B cell (primary cell): ENCODE data around the gene CCBE1. TPM values are rescaled to one million over a fixed set of nuclear protein-coding genes. Genes with fewer than 3 reads are reported as not detected.

Source experiments
- ATAC-seq: fragments of 200-7000 bp; cut with Tn5 transposase; one replicate; pipeline ENCODE4 v1.10.0; 2021; ENCODE audit warnings: low read depth, mild to moderate bottlenecking, moderate number of reproducible peaks, moderate library complexity
- CTCF ChIA-PET: fragments of 350-600 bp; sonication (Branson Sonifier 250); formaldehyde crosslinking; loops from one replicate; lab custom pipeline; 2021; ENCODE audit warnings: antibody characterized with exemption, inconsistent platforms; lab: Charles Lee
- POLR2A ChIA-PET: fragments of 350-600 bp; sonication (Branson Sonifier 250); formaldehyde crosslinking; loops from one replicate; lab custom pipeline; 2021; ENCODE audit warnings: antibody characterized with exemption; lab: Charles Lee
- DNase-seq: peaks from one replicate; pipeline ENCODE4 v3.0.0; 2013
- H2AFZ ChIP-seq: 2 replicates; pipeline ENCODE4 v1.6.1; 2012; ENCODE audit warnings: mild to moderate bottlenecking, low read depth, low read length; ENCODE audit not compliant: insufficient read depth, poor library complexity, severe bottlenecking
- H3K27ac ChIP-seq, 2 donors: 1 replicate in 1 of 2; 2 replicates in 1 of 2; pipeline ENCODE4 v1.5.1; 2012 to 2013; ENCODE audit warnings: low read length in 2 of 2, mild to moderate bottlenecking in 2 of 2, moderate library complexity in 1 of 2
- H3K27me3 ChIP-seq, 4 experiments: fragments of 200-600 bp in 1 of 4; sonication (generic) in 1 of 4; replicated peaks in 1 of 4; 1 replicate in 2 of 4; 2 replicates in 2 of 4; pipeline versions ENCODE4 v1.6.1 to v1.7.0; 2013 to 2016; ENCODE audit warnings: low read length in 3 of 4, mild to moderate bottlenecking in 2 of 4, mixed read lengths in 1 of 4, moderate library complexity in 1 of 4; ENCODE audit not compliant: insufficient read depth in 4 of 4, control insufficient read depth in 3 of 4; ENCODE audit errors: control extremely low read depth in 1 of 4
- H3K36me3 ChIP-seq, 2 experiments: replicated peaks in 1 of 2; 1 replicate in 1 of 2; 2 replicates in 1 of 2; pipeline versions ENCODE4 v1.6.1 to v1.7.1; 2013; ENCODE audit warnings: low read length in 1 of 2; ENCODE audit not compliant: insufficient read depth in 2 of 2, control insufficient read depth in 1 of 2; ENCODE audit errors: control extremely low read depth in 1 of 2, extremely low read depth in 1 of 2
- H3K4me1 ChIP-seq, 2 donors: fragments of 200-600 bp in 1 of 2; sonication (generic) in 1 of 2; 1 replicate in 1 of 2; 2 replicates in 1 of 2; pipeline versions ENCODE4 v1.5.1 to v1.6.1; 2013 to 2017; ENCODE audit warnings: low read length in 2 of 2; ENCODE audit not compliant: control insufficient read depth in 2 of 2, insufficient read depth in 2 of 2
- H3K4me2 ChIP-seq: replicated peaks from 2 replicates; pipeline ENCODE3; 2012; ENCODE audit warnings: mild to moderate bottlenecking, low read depth, low read length; ENCODE audit not compliant: poor library complexity, severe bottlenecking
- H3K4me3 ChIP-seq, 5 experiments: fragments of 200-600 bp in 1 of 5; sonication (generic) in 1 of 5; 1 replicate in 3 of 5; 2 replicates in 2 of 5; pipeline versions ENCODE4 v1.5.1 to v1.7.0; 2011 to 2016; ENCODE audit warnings: low read length in 4 of 5, mild to moderate bottlenecking in 4 of 5, low read depth in 2 of 5, control low read depth in 1 of 5, moderate library complexity in 1 of 5; ENCODE audit not compliant: insufficient read depth in 1 of 5; ENCODE audit errors: control extremely low read depth in 1 of 5, extremely low read depth in 1 of 5
- H3K79me2 ChIP-seq: fragments of 200-600 bp; sonication (generic); one replicate; pipeline ENCODE4 v1.6.0; 2016; ENCODE audit warnings: low read length; ENCODE audit not compliant: control insufficient read depth, insufficient read depth
- H3K9ac ChIP-seq: fragments of 200-600 bp; sonication (generic); 2 replicates; pipeline ENCODE4 v1.6.1; 2017; ENCODE audit warnings: mild to moderate bottlenecking, low read length, moderate library complexity
- H3K9me3 ChIP-seq, 3 donors: one replicate each; pipeline versions ENCODE4 v1.6.1 to v1.7.1; 2013; ENCODE audit warnings: low read length in 2 of 3; ENCODE audit not compliant: control insufficient read depth in 2 of 3, insufficient read depth in 1 of 3; ENCODE audit errors: control extremely low read depth in 1 of 3
- H4K20me1 ChIP-seq: 2 replicates; pipeline ENCODE4 v1.6.0; 2012; ENCODE audit warnings: mild to moderate bottlenecking, low read length; ENCODE audit not compliant: insufficient read depth, control insufficient read depth, poor library complexity, severe bottlenecking
- H3K27ac Mint-ChIP-seq: one replicate; pipeline ENCODE4 v1.8.0; 2021; ENCODE audit warnings: mixed read lengths
- H3K27me3 Mint-ChIP-seq: one replicate; pipeline ENCODE4 v1.8.0; 2021; ENCODE audit warnings: mixed read lengths
- H3K4me1 Mint-ChIP-seq: one replicate; pipeline ENCODE4 v1.8.0; 2021; ENCODE audit warnings: mixed read lengths
- H3K4me3 Mint-ChIP-seq: one replicate; pipeline ENCODE4 v1.8.0; 2021; ENCODE audit warnings: mixed read lengths
- H3K9me3 Mint-ChIP-seq: one replicate; pipeline ENCODE4 v1.8.0; 2022; ENCODE audit warnings: mixed read lengths; ENCODE audit not compliant: insufficient read depth
- CTCF ChIP-seq: fragments of 200-600 bp; IDR thresholded peaks from one replicate; pipeline ENCODE4 v1.8.0; 2022; ENCODE audit warnings: antibody characterized with exemption, mild to moderate bottlenecking
- EZH2 ChIP-seq: IDR thresholded peaks from 2 replicates; pipeline ENCODE4 v1.6.1; 2012; ENCODE audit warnings: borderline replicate concordance, low read depth, mild to moderate bottlenecking, moderate library complexity, low read length; ENCODE audit not compliant: insufficient read depth, poor library complexity, severe bottlenecking
- WGBS: methylation state at CpG from one replicate; pipeline ENCODE4 v1.1.5; 2013; ENCODE audit warnings: missing lambda C conversion rate; ENCODE audit not compliant: insufficient coverage; 5-methylcytosine and 5-hydroxymethylcytosine counted together
- intact Hi-C: fragments of 100-400 bp; cut with micrococcal nuclease; formaldehyde crosslinking; loops from one replicate; pipeline ENCODE4 v1.10.0; 2022
- polyA plus RNA-seq: library from polyadenylated mRNA; depleted of rRNA; stranded (reverse); fragments of >200 nt; gene quantifications from 2 replicates; pipeline ENCODE4 v1.2.3, GENCODE V29; 2012
- total RNA-seq, 2 donors: library from RNA; stranded (reverse); fragments of 120-200 nt in 1 of 2; gene quantifications; 1 replicate in 1 of 2; 2 replicates in 1 of 2; pipeline versions ENCODE4 v1.2.3 to v1.2.4, GENCODE V29; 2013 to 2022

CCBE1 gene
- total and polyA plus RNA-seq, 2 donors (not counting 1 experiment from before 2014, with no cell fraction given) = not detected

DNA sequence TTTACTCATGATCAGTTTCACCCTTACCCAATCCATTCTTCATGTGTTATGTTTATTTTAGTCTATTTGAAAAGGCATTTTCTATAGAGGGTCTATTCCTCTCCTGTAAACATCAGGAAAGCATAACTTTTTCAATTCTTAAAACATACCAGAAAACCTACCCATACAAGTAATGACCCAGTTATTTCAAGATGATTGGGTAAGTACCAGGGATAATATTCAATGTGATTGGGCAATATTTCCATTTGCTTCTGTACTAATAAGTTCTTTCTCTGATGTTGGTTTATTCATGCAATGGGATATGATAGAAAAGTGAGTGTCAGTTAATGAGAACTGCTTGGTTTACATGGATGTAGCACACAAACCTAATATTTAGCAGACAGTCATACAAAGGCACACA is 87.6 kb downstream of the CCBE1 start:
- Histone ChIP-seq H3K9me3 (no peaks in the 10 kb centered on the region), H3K27me3 (no peaks in the 10 kb centered on the region), H2AFZ (no peak overlapping the region), H3K4me2 (no peak overlapping the region), H3K4me3 (no peak overlapping the region), H3K4me1 (no peaks in the 10 kb centered on the region), H3K9ac (no peak overlapping the region), H4K20me1 (no peaks in the 10 kb centered on the region), H3K27ac (no peak overlapping the region), H3K36me3 (no peaks in the 10 kb centered on the region), H3K79me2 (no peaks in the 10 kb centered on the region)
- H3K4me3 Mint-ChIP-seq = no peak overlapping the region
- no peaks in the 10 kb centered on the region for H3K9me3 Mint-ChIP-seq
- DNase-seq (no peak), ATAC-seq (no peak)
- no peak overlapping the region for H3K27ac Mint-ChIP-seq
- ChIA-PET CTCF (no interaction called here), POLR2A (no interaction called here)
- no peaks in the 10 kb centered on the region for H3K27me3 Mint-ChIP-seq
- no peak for TF ChIP-seq CTCF
- TF ChIP-seq EZH2 = no peak
- H3K4me1 Mint-ChIP-seq = no peaks in the 10 kb centered on the region
- intact Hi-C loops = no loop called here

- Histone ChIP-seq H3K27me3 (no peaks in the 10 kb centered on the region), H4K20me1 (no peaks in the 10 kb centered on the region), H3K79me2 (no peaks in the 10 kb centered on the region), H3K9ac (no peak overlapping the region), H3K4me3 (no peak overlapping the region), H3K36me3 (no peaks in the 10 kb centered on the region), H3K4me2 (no peak overlapping the region), H2AFZ (no peak overlapping the region), H3K9me3 (no peaks in the 10 kb centered on the region), H3K27ac (no peak overlapping the region), H3K4me1 (no peaks in the 10 kb centered on the region)
- ATAC-seq (no peak), DNase-seq (no peak)
- TF ChIP-seq CTCF (no peak), EZH2 (no peak)
- ChIA-PET CTCF (interaction anchor here (0.7 kb wide), 1 partner anchor 1117 kb away, joined by 3 read pairs; no protein-coding TSS in a partner anchor), POLR2A (no interaction called here)
- H3K4me1 Mint-ChIP-seq = no peaks in the 10 kb centered on the region
- H3K27ac Mint-ChIP-seq = no peak overlapping the region
- H3K27me3 Mint-ChIP-seq = no peaks in the 10 kb centered on the region
- H3K9me3 Mint-ChIP-seq = no peaks in the 10 kb centered on the region
- H3K4me3 Mint-ChIP-seq = no peak overlapping the region
- intact Hi-C loops = no loop called here
- 96% methylated on average over 7 of the region's 7 CpGs for WGBS
Measured at GRCh38 chr18:59607471-59607870, 89.8 kb downstream of the CCBE1 start.
